Measurements from ENCODE around the gene CPLANE1.

CPLANE1 gene

GRCh38 chr5:37197340-37198050 lies 51.7 kb downstream of the CPLANE1 start:
- H3K27me3 ChIP-seq (ENCODE audit: insufficient read depth, low read length, poor library complexity) = no peaks in the 10 kb centered on the region
- H3K79me2 ChIP-seq (ENCODE audit: control insufficient read depth, insufficient read depth, low read length) = no peaks in the 10 kb centered on the region
- no peak overlapping the region for H3K27ac ChIP-seq (ENCODE audit: low read depth, low read length)
- no peak overlapping the region for H3K18ac ChIP-seq (ENCODE audit: low read length)
- H2BK5ac ChIP-seq (ENCODE audit: low read length) = no peak overlapping the region
- no peak overlapping the region for H2BK15ac ChIP-seq (replicated peaks; ENCODE audit: low read depth)
- no peak overlapping the region for H3K9ac ChIP-seq (ENCODE audit: low read length)
- H4K5ac ChIP-seq (ENCODE audit: low read length) = no peak overlapping the region
- WGBS (ENCODE audit: extremely low coverage, insufficient coverage, low lambda C conversion rate) = no CpG with 5 or more reads among the region's 3 CpGs
- no peaks in the 10 kb centered on the region for H3K36me3 ChIP-seq (ENCODE audit: control insufficient read depth, insufficient read depth, low read length)
- no peak overlapping the region for H2AK5ac ChIP-seq (ENCODE audit: low read length)
- H3K4me2 ChIP-seq (ENCODE audit: low read length) = no peak overlapping the region
- H4K8ac ChIP-seq (ENCODE audit: low read depth, low read length) = no peak overlapping the region
- DNase-seq = peak; percentile 15
- no peaks in the 10 kb centered on the region for H3K4me1 ChIP-seq (ENCODE audit: control insufficient read depth, low read depth, low read length)
- no peaks in the 10 kb centered on the region for H3K79me1 ChIP-seq (ENCODE audit: low read length)
- no peak overlapping the region for H3K4ac ChIP-seq (ENCODE audit: low read depth, low read length)
- H3K56ac ChIP-seq (ENCODE audit: low read length) = no peak overlapping the region
- H3K4me3 ChIP-seq (ENCODE audit: low read length) = no peak overlapping the region
- no peak overlapping the region for H2BK120ac ChIP-seq (ENCODE audit: low read depth, low read length)
- H3K23ac ChIP-seq (ENCODE audit: low read length) = no peak overlapping the region

GRCh38 chr5:37190592-37190991 lies 58.6 kb downstream of the CPLANE1 start:
- H3K79me2 ChIP-seq (ENCODE audit: control insufficient read depth, insufficient read depth, low read length) = no peaks in the 10 kb centered on the region
- H4K5ac ChIP-seq (ENCODE audit: low read length) = no peak overlapping the region
- no peaks in the 10 kb centered on the region for H3K4me1 ChIP-seq (ENCODE audit: control insufficient read depth, low read depth, low read length)
- no peak overlapping the region for H3K4ac ChIP-seq (ENCODE audit: low read depth, low read length)
- no peak overlapping the region for H3K23ac ChIP-seq (ENCODE audit: low read length)
- no peak overlapping the region for H3K9ac ChIP-seq (ENCODE audit: low read length)
- no peak overlapping the region for H3K4me3 ChIP-seq (ENCODE audit: low read length)
- no peak overlapping the region for H4K8ac ChIP-seq (ENCODE audit: low read depth, low read length)
- no peaks in the 10 kb centered on the region for H3K36me3 ChIP-seq (ENCODE audit: control insufficient read depth, insufficient read depth, low read length)
- H2AK5ac ChIP-seq (ENCODE audit: low read length) = no peak overlapping the region
- H2BK5ac ChIP-seq (ENCODE audit: low read length) = no peak overlapping the region
- H3K27me3 ChIP-seq (ENCODE audit: insufficient read depth, low read length, poor library complexity) = no peaks in the 10 kb centered on the region
- no peak overlapping the region for H3K4me2 ChIP-seq (ENCODE audit: low read length)
- no peak overlapping the region for H3K27ac ChIP-seq (ENCODE audit: low read depth, low read length)
- no peak overlapping the region for H3K18ac ChIP-seq (ENCODE audit: low read length)
- H2BK15ac ChIP-seq (replicated peaks; ENCODE audit: low read depth) = no peak overlapping the region
- WGBS (ENCODE audit: extremely low coverage, insufficient coverage, low lambda C conversion rate) = no CpG with 5 or more reads among the region's 2 CpGs
- no peak overlapping the region for H2BK120ac ChIP-seq (ENCODE audit: low read depth, low read length)
- no peaks in the 10 kb centered on the region for H3K79me1 ChIP-seq (ENCODE audit: low read length)
- no peak for DNase-seq
- no peak overlapping the region for H3K56ac ChIP-seq (ENCODE audit: low read length)

- no peaks in the 10 kb centered on the region for H3K36me3 ChIP-seq (ENCODE audit: control insufficient read depth, insufficient read depth, low read length)
- no peaks in the 10 kb centered on the region for H3K79me1 ChIP-seq (ENCODE audit: low read length)
- H3K79me2 ChIP-seq (ENCODE audit: control insufficient read depth, insufficient read depth, low read length) = no peaks in the 10 kb centered on the region
- no CpG with 5 or more reads among the region's 4 CpGs for WGBS (ENCODE audit: extremely low coverage, insufficient coverage, low lambda C conversion rate)
- no peak overlapping the region for H2BK15ac ChIP-seq (replicated peaks; ENCODE audit: low read depth)
- H3K18ac ChIP-seq (ENCODE audit: low read length) = no peak overlapping the region
- DNase-seq = no peak
- H3K27ac ChIP-seq (ENCODE audit: low read depth, low read length) = no peak overlapping the region
- no peak overlapping the region for H4K8ac ChIP-seq (ENCODE audit: low read depth, low read length)
- H2BK120ac ChIP-seq (ENCODE audit: low read depth, low read length) = no peak overlapping the region
- H3K4me1 ChIP-seq (ENCODE audit: control insufficient read depth, low read depth, low read length) = no peaks in the 10 kb centered on the region
- no peak overlapping the region for H2BK5ac ChIP-seq (ENCODE audit: low read length)
- no peak overlapping the region for H3K9ac ChIP-seq (ENCODE audit: low read length)
- H2AK5ac ChIP-seq (ENCODE audit: low read length) = no peak overlapping the region
- no peak overlapping the region for H3K4me3 ChIP-seq (ENCODE audit: low read length)
- H4K5ac ChIP-seq (ENCODE audit: low read length) = no peak overlapping the region
- no peak overlapping the region for H3K4me2 ChIP-seq (ENCODE audit: low read length)
- H3K27me3 ChIP-seq (ENCODE audit: insufficient read depth, low read length, poor library complexity) = no peaks in the 10 kb centered on the region
- H3K56ac ChIP-seq (ENCODE audit: low read length) = no peak overlapping the region
- H3K23ac ChIP-seq (ENCODE audit: low read length) = no peak overlapping the region
- H3K4ac ChIP-seq (ENCODE audit: low read depth, low read length) = no peak overlapping the region
Measured at GRCh38 chr5:37189355-37189754, 59.8 kb downstream of the CPLANE1 start.

- Histone ChIP-seq H3K18ac (ENCODE audit: low read length) (no peak overlapping the region), H3K27me3 (ENCODE audit: insufficient read depth, low read length, poor library complexity) (no peaks in the 10 kb centered on the region), H3K36me3 (ENCODE audit: control insufficient read depth, insufficient read depth, low read length) (no peaks in the 10 kb centered on the region), H3K27ac (ENCODE audit: low read depth, low read length) (no peak overlapping the region), H2AK5ac (ENCODE audit: low read length) (no peak overlapping the region), H3K79me1 (ENCODE audit: low read length) (no peaks in the 10 kb centered on the region), H3K4me1 (ENCODE audit: control insufficient read depth, low read depth, low read length) (no peaks in the 10 kb centered on the region), H3K4me3 (ENCODE audit: low read length) (no peak overlapping the region), H3K56ac (ENCODE audit: low read length) (no peak overlapping the region), H3K79me2 (ENCODE audit: control insufficient read depth, insufficient read depth, low read length) (no peaks in the 10 kb centered on the region), H3K23ac (ENCODE audit: low read length) (no peak overlapping the region), H4K8ac (ENCODE audit: low read depth, low read length) (no peak overlapping the region), H2BK120ac (ENCODE audit: low read depth, low read length) (no peak overlapping the region), H2BK15ac (replicated peaks; ENCODE audit: low read depth) (no peak overlapping the region), H3K4ac (ENCODE audit: low read depth, low read length) (no peak overlapping the region), H3K4me2 (ENCODE audit: low read length) (no peak overlapping the region), H2BK5ac (ENCODE audit: low read length) (no peak overlapping the region), H3K9ac (ENCODE audit: low read length) (no peak overlapping the region), H4K5ac (ENCODE audit: low read length) (no peak overlapping the region)
- no peak for DNase-seq
- WGBS (ENCODE audit: extremely low coverage, insufficient coverage, low lambda C conversion rate) = 100% methylated on average over 1 of the region's 3 CpGs
Measured at GRCh38 chr5:37187465-37187977, 61.7 kb downstream of the CPLANE1 start.

GRCh38 chr5:37184748-37185364 lies 64.3 kb downstream of the CPLANE1 start:
- H3K9ac ChIP-seq (ENCODE audit: low read length) = no peak overlapping the region
- H3K4ac ChIP-seq (ENCODE audit: low read depth, low read length) = no peak overlapping the region

More at GRCh38 chr5:37184748-37185364, 64.3 kb downstream of the CPLANE1 start:
- H3K4me3 ChIP-seq (ENCODE audit: low read length) = no peak overlapping the region
- H2BK5ac ChIP-seq (ENCODE audit: low read length) = no peak overlapping the region
- no peak overlapping the region for H3K56ac ChIP-seq (ENCODE audit: low read length)
- H3K79me1 ChIP-seq (ENCODE audit: low read length) = no peaks in the 10 kb centered on the region
- no peak for DNase-seq
- H3K4me2 ChIP-seq (ENCODE audit: low read length) = no peak overlapping the region
- no peaks in the 10 kb centered on the region for H3K36me3 ChIP-seq (ENCODE audit: control insufficient read depth, insufficient read depth, low read length)
- H3K18ac ChIP-seq (ENCODE audit: low read length) = no peak overlapping the region
- no CpG with 5 or more reads among the region's 4 CpGs for WGBS (ENCODE audit: extremely low coverage, insufficient coverage, low lambda C conversion rate)
- no peak overlapping the region for H2BK15ac ChIP-seq (replicated peaks; ENCODE audit: low read depth)
- no peaks in the 10 kb centered on the region for H3K79me2 ChIP-seq (ENCODE audit: control insufficient read depth, insufficient read depth, low read length)
- no peak overlapping the region for H2BK120ac ChIP-seq (ENCODE audit: low read depth, low read length)
- H2AK5ac ChIP-seq (ENCODE audit: low read length) = no peak overlapping the region
- no peaks in the 10 kb centered on the region for H3K4me1 ChIP-seq (ENCODE audit: control insufficient read depth, low read depth, low read length)
- H4K8ac ChIP-seq (ENCODE audit: low read depth, low read length) = no peak overlapping the region
- H3K27me3 ChIP-seq (ENCODE audit: insufficient read depth, low read length, poor library complexity) = no peaks in the 10 kb centered on the region
- H3K27ac ChIP-seq (ENCODE audit: low read depth, low read length) = no peak overlapping the region
- no peak overlapping the region for H4K5ac ChIP-seq (ENCODE audit: low read length)
- no peak overlapping the region for H3K23ac ChIP-seq (ENCODE audit: low read length)
